ENCODE measurements around the gene CHKA. TPM values are rescaled to one million over a fixed set of nuclear protein-coding genes. Genes with fewer than 3 reads are reported as not detected.

Gene CHKA
- total and polyA plus RNA-seq, 9 of the 15 experiments (the other 6 are each of a cell fraction or from before 2014, with no cell fraction given), result 3.6 to 37.0 (median 30.2) TPM

- no peak for TF ChIP-seq FIP1L1 (IDR thresholded peaks at IDR 0.05; ENCODE audit: low read depth, low read length, poor library complexity, severe bottlenecking)
- TF ChIP-seq HIVEP1 (CRISPR knock-in tag; IDR thresholded peaks at IDR 0.05), result no peak
- no peak for TF ChIP-seq ZNF408 (CRISPR knock-in tag; IDR thresholded peaks at IDR 0.05; ENCODE audit: low read depth)
- TF ChIP-seq GABPB2 (CRISPR knock-in tag; conservative IDR thresholded peaks at IDR 0.05), result no peak
- TF ChIP-seq ZNF239 (CRISPR knock-in tag; IDR thresholded peaks at IDR 0.05), result no peak
- no peak for TF ChIP-seq DIDO1 (tag; IDR thresholded peaks at IDR 0.05; ENCODE audit: low read depth)
- no peak for TF ChIP-seq PHB2 (IDR thresholded peaks at IDR 0.05; ENCODE audit: low read depth)
- TF ChIP-seq ZNF217 (CRISPR knock-in tag; IDR thresholded peaks at IDR 0.05), result no peak
- no peak for TF ChIP-seq KDM4B (IDR thresholded peaks at IDR 0.05; ENCODE audit: borderline replicate concordance in 2 of 2, low read depth in 1 of 2)
- TF ChIP-seq ZNF551 (CRISPR knock-in tag; IDR thresholded peaks at IDR 0.05), result no peak
- TF ChIP-seq CBFB (CRISPR knock-in tag; IDR thresholded peaks at IDR 0.05), result no peak
- peak; percentile 57 for TF ChIP-seq PRDM10 (IDR thresholded peaks at IDR 0.05; ENCODE audit: partially characterized antibody)
- TF ChIP-seq RBM22 (IDR thresholded peaks at IDR 0.05; ENCODE audit: low read depth, low read length, poor library complexity, severe bottlenecking), result no peak
- no peak for TF ChIP-seq CAMTA2 (CRISPR knock-in tag; conservative IDR thresholded peaks at IDR 0.05)
- TF ChIP-seq MAFK (IDR thresholded peaks at IDR 0.05; ENCODE audit: low read length), result no peak
- TF ChIP-seq NFIC (IDR thresholded peaks at IDR 0.05), result no peak
- no peak for TF ChIP-seq KLF1 (tag; IDR thresholded peaks at IDR 0.05)
- no peak for TF ChIP-seq STAG1 (CRISPR knock-in tag; IDR thresholded peaks at IDR 0.05; ENCODE audit: borderline replicate concordance)
- no peak for TF ChIP-seq OTX1 (CRISPR knock-in tag; IDR thresholded peaks at IDR 0.05)
- 0 out of 2 replicates have a peak, but pooled peaks have one; percentile 19 for TF ChIP-seq NR1H2 (CRISPR knock-in tag; IDR thresholded peaks at IDR 0.05)
- TF ChIP-seq POLR2A (conservative IDR thresholded peaks at IDR 0.05), result peak; percentile 77
- TF ChIP-seq TSC22D4 (tag; IDR thresholded peaks at IDR 0.05), result no peak
- TF ChIP-seq TAF9B (IDR thresholded peaks at IDR 0.05; ENCODE audit: partially characterized antibody), result no peak
- TF ChIP-seq IRF9 (tag; IDR thresholded peaks at IDR 0.05), result no peak
These were observed at the start of gene CHKA (continued) for GRCh38 chr11:68121067-68121899.
